GM23338 (cell line): ENCODE data around the gene MCHR2.

ENCODE experiments used
- CREB1 ChIP-seq: fragments of 250-450 bp; sonication (Bioruptor Pico); IDR thresholded peaks from 2 replicates; pipeline ENCODE4 v1.5.0; 2020; ENCODE audit warnings: low read depth, mild to moderate bottlenecking, moderate library complexity
- EZH2 ChIP-seq: fragments of 200-600 bp; sonication (generic); IDR thresholded peaks from one replicate; pipeline ENCODE4 v1.8.0; 2017; ENCODE audit warnings: antibody characterized with exemption, mild to moderate bottlenecking, low read depth; ENCODE audit not compliant: unreplicated experiment
- EZH2phosphoT487 ChIP-seq: fragments of 200-600 bp; sonication (generic); IDR thresholded peaks from one replicate; pipeline ENCODE4 v1.8.1; 2018; ENCODE audit warnings: antibody characterized with exemption; ENCODE audit not compliant: unreplicated experiment
- JUNB ChIP-seq: IDR thresholded peaks from one replicate; pipeline ENCODE4 v1.6.1; 2016; ENCODE audit warnings: antibody characterized with exemption; ENCODE audit not compliant: unreplicated experiment
- POLR2AphosphoS5 ChIP-seq: IDR thresholded peaks from 2 replicates; pipeline ENCODE4 v1.6.1; 2016; ENCODE audit warnings: antibody characterized with exemption, low read depth
- REST ChIP-seq: IDR thresholded peaks from one replicate; pipeline ENCODE4 v1.6.1; 2018; ENCODE audit warnings: antibody characterized with exemption; ENCODE audit not compliant: unreplicated experiment
- STAT1 ChIP-seq: IDR thresholded peaks from one replicate; pipeline ENCODE4 v1.6.1; 2016; ENCODE audit warnings: antibody characterized with exemption; ENCODE audit not compliant: unreplicated experiment
- ZNF462 ChIP-seq: fragments of 250-450 bp; sonication (Bioruptor Pico); IDR thresholded peaks from 2 replicates; pipeline ENCODE4 v1.5.0; 2020; ENCODE audit warnings: mild to moderate bottlenecking, moderate library complexity
- TF ChIP-seq, protein P1 (sequence below), 2 experiments: fragments of 200-600 bp in 1 of 2; sonication (generic) in 1 of 2; conservative IDR thresholded peaks; 2 replicates each; pipeline versions ENCODE4 v1.5.1 to v1.6.1; 2016 to 2017; ENCODE audit warnings: antibody characterized with exemption in 2 of 2, low read depth in 2 of 2, mild to moderate bottlenecking in 2 of 2, moderate library complexity in 1 of 2
- TF ChIP-seq, protein P2 (sequence below): IDR thresholded peaks from 2 replicates; pipeline ENCODE4 v1.6.1; 2016; ENCODE audit warnings: antibody characterized with exemption

DNA sequence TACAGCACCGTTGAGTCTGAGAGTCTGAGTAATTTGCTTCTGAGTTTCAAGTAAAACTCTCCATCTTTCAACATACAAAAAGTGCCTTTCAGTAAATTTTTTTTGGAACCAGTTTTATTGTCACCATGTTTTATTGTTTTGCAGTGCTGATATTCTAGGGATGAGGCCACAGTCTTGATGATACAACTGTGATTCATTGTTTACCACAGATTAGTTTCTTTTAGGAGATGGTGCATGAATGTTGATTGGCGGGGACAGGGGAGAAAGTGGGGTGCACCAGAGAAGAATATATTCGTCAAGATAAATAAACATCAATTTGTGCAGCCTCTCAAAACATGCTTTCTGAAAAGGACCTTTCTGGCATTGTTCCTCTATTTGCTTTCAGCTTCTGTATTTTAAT, 109.0 kb downstream of the MCHR2 start:
- TF ChIP-seq REST (no peak), EZH2phosphoT487 (no peak), EZH2 (no peak), CREB1 (CRISPR knock-in tag) (no peak), POLR2AphosphoS5 (no peak), STAT1 (no peak), JUNB (no peak), ZNF462 (no peak)
- TF ChIP-seq, protein P1, sequence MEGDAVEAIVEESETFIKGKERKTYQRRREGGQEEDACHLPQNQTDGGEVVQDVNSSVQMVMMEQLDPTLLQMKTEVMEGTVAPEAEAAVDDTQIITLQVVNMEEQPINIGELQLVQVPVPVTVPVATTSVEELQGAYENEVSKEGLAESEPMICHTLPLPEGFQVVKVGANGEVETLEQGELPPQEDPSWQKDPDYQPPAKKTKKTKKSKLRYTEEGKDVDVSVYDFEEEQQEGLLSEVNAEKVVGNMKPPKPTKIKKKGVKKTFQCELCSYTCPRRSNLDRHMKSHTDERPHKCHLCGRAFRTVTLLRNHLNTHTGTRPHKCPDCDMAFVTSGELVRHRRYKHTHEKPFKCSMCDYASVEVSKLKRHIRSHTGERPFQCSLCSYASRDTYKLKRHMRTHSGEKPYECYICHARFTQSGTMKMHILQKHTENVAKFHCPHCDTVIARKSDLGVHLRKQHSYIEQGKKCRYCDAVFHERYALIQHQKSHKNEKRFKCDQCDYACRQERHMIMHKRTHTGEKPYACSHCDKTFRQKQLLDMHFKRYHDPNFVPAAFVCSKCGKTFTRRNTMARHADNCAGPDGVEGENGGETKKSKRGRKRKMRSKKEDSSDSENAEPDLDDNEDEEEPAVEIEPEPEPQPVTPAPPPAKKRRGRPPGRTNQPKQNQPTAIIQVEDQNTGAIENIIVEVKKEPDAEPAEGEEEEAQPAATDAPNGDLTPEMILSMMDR (conservative IDR thresholded peaks at IDR 0.05; ENCODE audit: low read depth in 2 of 2) = no peak
- TF ChIP-seq, protein P2, sequence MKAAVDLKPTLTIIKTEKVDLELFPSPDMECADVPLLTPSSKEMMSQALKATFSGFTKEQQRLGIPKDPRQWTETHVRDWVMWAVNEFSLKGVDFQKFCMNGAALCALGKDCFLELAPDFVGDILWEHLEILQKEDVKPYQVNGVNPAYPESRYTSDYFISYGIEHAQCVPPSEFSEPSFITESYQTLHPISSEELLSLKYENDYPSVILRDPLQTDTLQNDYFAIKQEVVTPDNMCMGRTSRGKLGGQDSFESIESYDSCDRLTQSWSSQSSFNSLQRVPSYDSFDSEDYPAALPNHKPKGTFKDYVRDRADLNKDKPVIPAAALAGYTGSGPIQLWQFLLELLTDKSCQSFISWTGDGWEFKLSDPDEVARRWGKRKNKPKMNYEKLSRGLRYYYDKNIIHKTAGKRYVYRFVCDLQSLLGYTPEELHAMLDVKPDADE = no peak
